Measurements from ENCODE around the gene PPP1R13B.

The PPP1R13B gene

GRCh38 chr14:103713304-103714062 lies 133.9 kb downstream of the PPP1R13B start:
- no peak for DNase-seq (ENCODE audit: low read depth, low spot score)

DNA sequence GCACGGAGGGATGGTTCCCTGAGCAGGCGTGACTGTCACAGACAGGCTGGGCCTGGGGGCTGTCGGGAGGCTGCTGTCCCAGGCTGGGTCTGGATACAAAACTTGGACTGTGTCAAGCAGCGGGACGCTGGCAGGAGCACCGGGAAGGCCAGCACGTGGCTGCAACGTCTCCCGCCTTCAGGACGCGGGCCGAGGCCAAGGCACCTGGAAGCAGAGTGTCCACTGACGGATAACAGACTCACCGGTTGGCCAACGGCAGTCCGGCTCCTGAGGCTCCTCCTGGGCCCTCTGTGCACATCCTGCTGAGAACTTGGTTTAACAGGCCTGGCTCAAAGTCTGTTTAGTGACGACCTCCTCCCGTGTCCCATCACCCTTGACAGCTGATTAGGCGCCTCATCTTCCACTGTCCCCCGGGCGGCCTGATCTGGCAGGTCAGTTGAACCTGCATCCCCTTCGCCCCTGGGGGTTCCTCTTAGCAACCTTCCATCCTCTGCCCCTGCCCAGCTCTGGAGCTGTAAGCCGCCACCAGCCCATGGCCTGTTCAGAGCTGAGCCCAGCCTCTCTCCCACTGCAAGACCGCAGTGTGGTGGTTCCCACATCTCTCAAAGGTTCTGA lies 134.6 kb downstream of the PPP1R13B start:
- no peak for DNase-seq (ENCODE audit: low read depth, low spot score)

DNA sequence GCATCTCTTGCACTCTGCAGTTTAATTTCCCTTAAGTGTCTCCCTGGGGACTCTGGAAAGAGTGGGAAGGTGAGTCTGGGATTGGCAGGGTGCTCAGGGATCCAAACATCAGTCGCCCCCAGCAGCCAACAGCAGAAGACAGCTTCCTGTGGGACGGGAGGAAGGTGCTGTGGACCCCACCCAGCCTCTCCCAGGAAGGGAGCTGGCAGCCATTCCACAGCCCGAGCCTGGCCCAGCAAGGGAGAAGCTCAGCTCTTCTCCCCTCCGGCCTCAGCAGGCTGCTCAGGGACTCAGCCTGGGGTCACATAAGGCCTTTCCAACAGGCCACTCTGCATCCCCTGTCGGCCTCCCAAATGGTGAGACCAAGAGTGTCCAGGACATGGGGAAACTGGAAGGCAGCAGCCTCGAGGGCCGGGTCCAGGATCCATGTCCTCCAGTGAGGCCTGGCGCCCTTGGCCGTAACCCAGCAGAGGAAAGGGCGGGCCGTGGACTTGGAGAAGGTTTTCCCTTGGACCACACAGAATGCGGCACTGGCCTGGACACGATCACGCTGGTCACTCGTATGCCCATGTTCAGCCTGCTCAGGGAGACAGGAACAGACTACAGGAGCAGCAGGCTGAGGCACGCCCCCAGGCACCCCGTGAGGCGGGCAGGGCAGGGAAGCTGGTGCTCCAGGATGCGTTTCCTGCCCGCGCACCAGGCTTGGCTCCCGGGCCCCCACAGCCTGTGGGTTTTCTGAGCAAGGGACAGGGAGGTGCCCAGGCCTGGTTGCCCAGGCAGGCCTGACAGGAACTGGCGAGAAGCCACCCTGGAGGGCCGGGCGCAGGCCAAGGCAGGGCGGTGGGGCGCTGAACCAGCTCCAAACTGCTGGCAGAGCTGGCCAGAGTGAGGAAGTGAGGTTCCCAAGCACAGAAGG lies 135.6 kb downstream of the PPP1R13B start:
- no peak for DNase-seq (ENCODE audit: low read depth, low spot score)

DNA sequence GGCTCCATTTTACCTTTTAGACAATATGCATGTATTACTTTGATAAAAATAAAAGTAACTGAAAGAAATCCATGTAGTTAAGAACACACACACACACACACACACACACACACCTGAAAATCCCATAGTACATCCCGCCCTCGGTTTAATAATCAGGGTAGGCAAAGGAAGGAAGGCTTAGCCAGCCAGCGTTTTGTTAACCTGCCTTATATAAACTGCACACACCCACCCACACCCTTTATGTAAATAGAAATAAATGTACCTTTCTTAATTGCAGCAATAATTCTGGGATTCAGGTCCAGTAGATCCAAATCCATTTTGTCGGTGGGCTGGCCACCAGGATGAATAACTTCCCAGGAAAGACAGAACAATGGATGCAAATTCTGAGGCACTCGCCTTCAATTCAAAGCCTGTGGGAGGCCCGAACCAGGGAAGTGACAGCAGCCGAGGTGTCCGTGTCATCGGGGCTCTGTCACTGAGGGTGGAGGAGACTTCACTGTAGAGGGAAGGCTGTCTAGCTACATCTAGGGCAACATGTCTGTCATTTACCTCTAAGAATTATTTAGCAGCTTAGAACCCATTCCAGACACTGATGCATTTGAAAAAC lies 136.5 kb downstream of the PPP1R13B start:
- no peak for DNase-seq (ENCODE audit: low read depth, low spot score)

DNA sequence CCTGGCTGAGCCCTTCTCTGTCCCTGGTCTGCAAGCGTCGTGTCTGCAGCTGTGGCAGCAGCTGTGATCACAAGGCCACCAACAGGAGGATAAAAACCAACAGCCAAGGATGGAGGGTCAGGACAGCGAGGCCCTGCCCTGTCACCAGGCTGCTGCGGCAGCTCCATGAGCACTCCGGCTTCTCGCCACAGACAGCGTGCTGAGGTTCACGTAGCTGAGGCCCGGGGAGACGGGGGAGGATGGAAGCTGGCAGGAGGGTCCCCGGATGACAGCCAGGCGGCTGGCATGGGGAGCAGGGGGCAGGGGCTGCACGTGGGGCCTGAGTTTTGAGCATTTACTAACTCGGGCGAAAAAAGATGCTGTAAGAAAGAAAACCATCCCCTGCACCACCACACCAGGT lies 137.6 kb downstream of the PPP1R13B start:
- no peak for DNase-seq (ENCODE audit: low read depth, low spot score)

DNA sequence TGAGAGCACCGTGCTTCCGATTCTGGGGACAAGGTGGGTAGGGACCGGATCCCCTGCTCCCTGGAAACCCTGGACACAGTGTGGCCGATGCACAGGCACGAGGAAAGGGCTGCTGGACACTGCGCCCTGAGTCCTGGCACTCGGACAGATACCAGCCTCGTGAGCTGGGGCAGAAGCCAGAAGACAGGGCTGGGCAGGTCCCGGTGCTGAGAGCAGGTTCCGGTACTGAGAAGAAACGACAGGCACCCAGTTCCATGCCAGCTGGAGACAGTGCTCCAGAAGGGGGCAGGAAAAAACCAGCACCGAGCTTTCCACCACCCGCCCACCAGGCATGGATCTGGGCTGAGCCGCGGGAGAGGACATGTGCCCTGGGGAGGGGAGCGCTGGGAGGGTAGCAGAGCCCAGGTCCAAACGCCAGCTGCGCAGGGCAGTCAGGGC lies 138.6 kb downstream of the PPP1R13B start:
- no peak for DNase-seq (ENCODE audit: low read depth, low spot score)

DNA sequence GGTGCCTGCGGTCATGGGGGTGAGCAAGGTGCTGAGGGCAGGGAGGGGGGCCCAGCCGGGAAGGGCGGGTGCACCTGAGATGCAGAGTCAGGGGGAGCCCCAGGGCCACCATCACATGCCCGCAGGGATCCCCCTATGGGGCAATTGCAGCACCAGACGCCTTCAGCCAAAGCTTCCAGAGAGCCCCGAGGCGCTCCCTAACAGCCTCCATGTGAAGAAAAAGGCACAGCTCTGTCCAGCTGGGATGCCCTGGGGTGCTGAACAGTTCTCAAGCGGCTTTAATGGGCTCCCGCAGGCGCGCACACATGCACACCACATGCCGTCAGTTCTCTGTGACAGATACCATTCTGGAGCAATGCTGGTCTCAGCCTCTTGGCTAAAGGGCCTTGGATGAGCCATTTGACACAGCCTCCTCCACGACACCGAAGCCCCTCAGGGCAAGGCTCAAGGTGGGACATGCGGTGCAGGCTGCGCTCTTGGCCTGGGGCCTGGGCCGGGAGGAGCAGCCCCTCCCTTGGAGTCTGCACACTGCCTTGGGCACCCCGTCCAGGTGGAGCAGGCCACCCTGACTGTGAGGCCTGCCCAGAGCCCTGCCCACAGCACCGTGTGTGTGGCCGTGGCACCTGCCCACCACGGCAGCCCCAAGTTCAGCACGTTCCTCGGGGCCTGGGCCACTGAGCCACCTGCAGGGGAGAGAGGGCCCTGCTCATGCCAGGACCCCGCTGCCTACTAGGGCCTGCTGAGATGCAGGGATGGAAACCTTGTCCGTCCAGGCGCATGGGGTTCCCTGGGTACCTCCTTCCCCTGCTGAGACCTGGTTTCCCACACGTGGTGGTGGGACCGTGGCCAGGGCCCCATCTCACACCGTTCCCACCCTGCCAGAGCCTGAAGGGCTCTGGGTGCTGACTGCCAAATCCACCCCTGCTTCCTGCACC lies 139.8 kb downstream of the PPP1R13B start:
- DNase-seq (ENCODE audit: low read depth, low spot score): no peak

GRCh38 chr14:103706551-103707328 lies 140.6 kb downstream of the PPP1R13B start:
- DNase-seq (ENCODE audit: low read depth, low spot score): no peak

GRCh38 chr14:103705504-103706284 lies 141.7 kb downstream of the PPP1R13B start:
- no peak for DNase-seq (ENCODE audit: low read depth, low spot score)

DNA sequence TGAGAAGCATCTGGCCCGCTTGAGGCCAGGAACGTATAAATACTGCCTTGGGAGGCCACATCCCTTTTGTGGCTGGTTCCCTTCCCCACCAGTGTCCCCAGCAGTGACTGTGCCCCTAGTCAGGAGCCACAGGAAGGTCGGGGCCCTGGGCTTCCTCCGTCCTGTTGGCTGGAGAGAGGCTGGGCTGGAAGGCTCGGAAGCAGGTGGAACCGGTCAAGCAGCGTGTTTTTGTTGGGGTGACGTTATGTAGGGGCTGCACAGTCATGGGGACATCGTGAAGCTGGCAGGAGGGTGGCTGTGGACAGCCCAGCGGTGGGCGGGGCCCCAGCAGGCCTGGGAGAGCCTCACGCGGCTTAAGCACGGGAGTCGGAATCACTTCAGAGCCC lies 142.3 kb downstream of the PPP1R13B start:
- DNase-seq (ENCODE audit: low read depth, low spot score): no peak

DNA sequence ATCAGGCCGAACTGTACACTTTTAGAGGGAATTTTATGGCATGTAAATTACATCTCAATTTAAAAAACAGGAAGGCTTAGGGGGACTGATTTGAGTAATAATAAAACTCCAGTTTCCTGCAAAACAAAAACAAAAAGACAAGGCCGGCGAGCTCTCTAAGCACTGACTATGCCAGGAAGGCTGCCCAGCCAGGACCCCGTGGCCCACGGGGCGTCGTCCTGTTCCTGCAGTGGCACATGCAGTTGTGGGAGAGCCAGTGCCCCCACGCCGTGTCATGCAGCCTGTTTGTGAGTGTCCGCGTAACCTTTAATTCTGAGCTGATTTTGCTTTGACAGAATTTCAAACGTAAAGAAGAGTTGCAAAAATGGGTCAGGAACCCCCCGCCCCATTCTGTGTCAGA lies 142.7 kb downstream of the PPP1R13B start:
- DNase-seq (ENCODE audit: low read depth, low spot score): no peak

- DNase-seq (ENCODE audit: low read depth, low spot score): no peak
Measured at GRCh38 chr14:103703433-103704385, 143.7 kb downstream of the PPP1R13B start.

- no peak for DNase-seq (ENCODE audit: low read depth, low spot score)
Measured at GRCh38 chr14:103702497-103703432, 144.6 kb downstream of the PPP1R13B start.

GRCh38 chr14:103702095-103702494 lies 145.3 kb downstream of the PPP1R13B start:
- no peak for DNase-seq (ENCODE audit: low read depth, low spot score)

DNA sequence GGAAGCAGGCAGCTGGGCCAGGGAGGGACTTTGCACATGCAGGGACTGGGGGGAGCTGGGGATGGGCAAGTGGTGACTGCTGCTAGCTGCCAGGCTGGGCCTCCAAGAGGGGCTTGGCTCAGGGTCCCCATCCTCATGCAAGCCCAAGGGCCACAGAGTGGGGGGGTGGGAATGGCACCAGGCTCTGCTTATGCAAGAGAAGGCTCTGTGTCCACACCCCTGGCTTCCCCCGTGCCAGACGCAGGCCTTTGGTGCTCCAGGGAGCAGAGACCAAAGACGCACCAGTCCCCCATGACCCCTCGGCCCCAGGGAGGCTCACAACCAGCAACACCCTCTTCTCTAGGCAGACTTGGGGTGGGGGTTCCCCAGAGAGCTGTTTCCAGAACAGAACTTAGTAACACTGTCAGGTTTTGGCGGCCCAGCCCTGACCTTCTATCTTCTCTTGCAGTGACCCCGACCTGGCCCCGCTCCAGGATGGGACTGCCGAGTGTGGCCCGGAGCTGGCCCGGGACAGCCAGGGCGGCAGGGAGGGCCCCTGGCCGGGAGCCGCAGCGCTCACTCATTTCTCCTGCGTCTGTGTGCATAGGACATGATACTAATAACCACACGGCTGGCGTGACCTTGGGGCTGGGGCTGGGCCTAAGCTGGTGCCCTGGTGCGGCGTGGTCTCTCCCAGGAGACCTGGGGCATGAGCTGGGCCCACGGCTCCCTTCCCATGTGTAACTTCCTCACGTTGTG lies 146.5 kb downstream of the PPP1R13B start:
- no peak for DNase-seq (ENCODE audit: low read depth, low spot score)

Data from activated naive CD8-positive, alpha-beta T cell treated with anti-CD3 and anti-CD28 coated beads, Interleukin-2, amount 50 U/mL, for 16 hours (primary cell).